GM19025 (cell line): ENCODE data around the gene SLC6A18.

ENCODE experiments used
- ATAC-seq: cut with Tn5 transposase; IDR thresholded peaks from one replicate; pipeline ENCODE4 v1.9.1; 2021; ENCODE audit warnings: mild to moderate bottlenecking, low read depth, moderate library complexity; ENCODE audit not compliant: unreplicated experiment

The SLC6A18 gene, protein sequence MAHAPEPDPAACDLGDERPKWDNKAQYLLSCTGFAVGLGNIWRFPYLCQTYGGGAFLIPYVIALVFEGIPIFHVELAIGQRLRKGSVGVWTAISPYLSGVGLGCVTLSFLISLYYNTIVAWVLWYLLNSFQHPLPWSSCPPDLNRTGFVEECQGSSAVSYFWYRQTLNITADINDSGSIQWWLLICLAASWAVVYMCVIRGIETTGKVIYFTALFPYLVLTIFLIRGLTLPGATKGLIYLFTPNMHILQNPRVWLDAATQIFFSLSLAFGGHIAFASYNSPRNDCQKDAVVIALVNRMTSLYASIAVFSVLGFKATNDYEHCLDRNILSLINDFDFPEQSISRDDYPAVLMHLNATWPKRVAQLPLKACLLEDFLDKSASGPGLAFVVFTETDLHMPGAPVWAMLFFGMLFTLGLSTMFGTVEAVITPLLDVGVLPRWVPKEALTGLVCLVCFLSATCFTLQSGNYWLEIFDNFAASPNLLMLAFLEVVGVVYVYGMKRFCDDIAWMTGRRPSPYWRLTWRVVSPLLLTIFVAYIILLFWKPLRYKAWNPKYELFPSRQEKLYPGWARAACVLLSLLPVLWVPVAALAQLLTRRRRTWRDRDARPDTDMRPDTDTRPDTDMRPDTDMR

GRCh38 chr5:1225081-1225480 lies at the start of gene SLC6A18:
TSS of gene SLC6A18 (plus strand) at chr5:1225381. CDS start at chr5:1225478, 97 bp downstream.
- no peak for ATAC-seq

DNA sequence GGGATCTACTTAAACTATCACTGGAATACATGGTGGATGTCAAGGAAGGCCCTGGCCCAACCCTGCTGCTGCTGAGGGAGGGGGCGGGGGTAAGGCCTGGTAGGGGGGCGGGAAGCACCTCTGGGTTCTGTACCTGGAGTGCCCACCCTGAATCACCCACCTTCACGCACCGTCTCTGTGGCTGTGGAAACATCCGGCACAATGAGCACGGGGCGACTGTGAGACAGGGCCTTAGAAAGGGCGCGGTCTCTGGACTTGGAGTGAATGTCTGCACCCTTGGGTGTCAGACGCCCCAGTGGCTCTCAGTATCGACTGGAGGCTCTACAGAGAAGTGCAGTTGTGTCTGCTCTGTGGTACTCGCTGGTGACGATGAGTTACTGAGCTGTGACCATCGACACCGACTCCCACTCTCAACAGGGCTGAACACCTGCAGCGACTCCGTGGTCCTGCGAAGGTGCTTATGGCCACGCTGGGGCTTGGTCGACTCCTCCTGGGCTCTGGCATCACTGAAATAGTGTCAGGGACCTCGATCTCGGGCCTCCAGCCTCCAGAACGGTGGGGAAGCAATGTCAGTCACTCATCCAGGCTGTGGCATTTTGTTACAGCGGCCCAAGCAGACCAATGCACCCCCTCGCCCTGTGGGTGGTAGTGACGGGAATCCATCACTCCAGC lies 49.2 kb upstream of the SLC6A18 start:
- ATAC-seq, result no peak

DNA sequence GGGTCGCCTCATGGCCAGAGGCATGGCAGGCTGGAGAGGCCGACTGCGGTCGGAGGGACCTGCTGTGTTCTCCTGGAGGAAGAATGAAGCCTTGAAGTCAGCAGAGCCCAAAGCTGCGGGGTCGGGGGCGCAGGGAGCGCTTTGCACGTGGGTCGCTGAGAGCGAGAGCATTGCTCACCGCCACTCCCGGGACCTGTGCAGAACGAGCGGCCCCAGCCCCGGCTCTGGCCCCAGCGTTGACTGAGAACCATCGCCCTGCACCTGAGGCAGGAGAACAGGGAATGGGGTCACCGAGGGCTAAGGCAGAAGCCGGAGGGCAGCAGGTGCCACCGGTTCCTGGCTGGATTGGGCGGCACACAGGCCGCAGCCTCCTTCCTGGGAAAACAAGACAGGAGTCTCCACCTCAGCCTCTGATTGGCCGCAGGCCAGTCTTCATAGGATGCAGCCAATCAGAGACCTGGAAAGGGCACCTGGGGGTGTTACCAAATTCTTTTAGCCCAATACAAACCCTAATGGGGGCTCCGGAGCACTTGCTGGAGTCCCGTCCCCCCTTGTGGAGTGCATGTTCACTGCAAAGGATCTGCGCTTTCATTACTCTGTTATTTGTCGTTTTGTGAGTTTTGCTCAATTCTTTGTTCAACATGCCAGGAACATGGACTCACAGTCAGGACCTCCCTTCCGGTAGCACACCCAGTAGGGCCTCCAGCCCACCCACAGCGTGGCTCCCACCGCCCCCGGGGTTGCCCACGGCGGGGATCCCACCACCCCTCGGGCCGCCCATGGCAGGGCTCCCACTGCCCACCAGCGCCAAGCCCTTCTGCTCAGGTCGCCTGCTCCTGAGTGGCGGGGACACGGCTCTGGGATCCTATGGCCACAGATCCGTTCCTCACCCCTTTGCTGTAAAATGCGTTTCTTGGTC lies 48.4 kb upstream of the SLC6A18 start:
- ATAC-seq, result no peak

- ATAC-seq, result no peak
Measured at GRCh38 chr5:1177826-1178528, 47.2 kb upstream of the SLC6A18 start.

- ATAC-seq, result no peak
Measured at GRCh38 chr5:1178529-1179382, 46.4 kb upstream of the SLC6A18 start.

DNA sequence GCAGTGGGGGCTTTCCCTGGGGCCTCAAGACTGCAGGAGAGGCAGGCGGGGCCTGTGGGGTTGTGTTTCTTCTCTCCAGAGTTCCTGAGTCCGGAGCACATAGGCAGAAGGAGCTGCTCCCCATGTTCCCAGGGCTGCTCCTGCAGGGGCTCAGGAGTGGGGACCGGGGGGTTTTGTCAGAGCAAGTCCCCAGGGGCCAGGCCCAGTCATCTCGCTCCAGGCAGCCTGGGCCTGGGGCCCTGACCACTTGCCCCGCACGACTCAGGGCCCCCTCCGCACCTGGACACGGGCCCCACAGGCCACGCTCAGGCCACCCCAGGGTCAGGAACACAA lies 45.8 kb upstream of the SLC6A18 start:
- ATAC-seq, result no peak

DNA sequence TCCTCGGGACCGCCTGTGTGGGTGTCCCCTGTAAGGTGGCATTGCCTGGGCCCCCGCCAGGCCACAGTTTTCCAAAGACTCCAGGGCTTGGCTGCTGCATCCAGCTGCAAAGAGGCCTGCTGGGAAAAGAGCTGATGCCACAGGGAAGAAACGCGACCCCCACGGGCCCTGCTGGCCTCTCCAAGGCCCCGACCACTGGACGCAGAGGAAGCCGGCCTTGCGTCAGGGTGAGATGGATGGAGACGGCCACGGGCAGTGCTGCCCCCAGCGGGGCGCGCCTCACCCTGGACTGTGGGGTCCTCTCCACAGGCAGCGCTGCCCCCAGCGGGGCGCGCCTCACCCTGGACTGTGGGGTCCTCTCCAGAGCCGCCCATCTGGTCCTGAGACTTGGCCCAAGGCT lies 45.1 kb upstream of the SLC6A18 start:
- ATAC-seq, result no peak

- no peak for ATAC-seq
Measured at GRCh38 chr5:1180841-1181271, 44.3 kb upstream of the SLC6A18 start.

DNA sequence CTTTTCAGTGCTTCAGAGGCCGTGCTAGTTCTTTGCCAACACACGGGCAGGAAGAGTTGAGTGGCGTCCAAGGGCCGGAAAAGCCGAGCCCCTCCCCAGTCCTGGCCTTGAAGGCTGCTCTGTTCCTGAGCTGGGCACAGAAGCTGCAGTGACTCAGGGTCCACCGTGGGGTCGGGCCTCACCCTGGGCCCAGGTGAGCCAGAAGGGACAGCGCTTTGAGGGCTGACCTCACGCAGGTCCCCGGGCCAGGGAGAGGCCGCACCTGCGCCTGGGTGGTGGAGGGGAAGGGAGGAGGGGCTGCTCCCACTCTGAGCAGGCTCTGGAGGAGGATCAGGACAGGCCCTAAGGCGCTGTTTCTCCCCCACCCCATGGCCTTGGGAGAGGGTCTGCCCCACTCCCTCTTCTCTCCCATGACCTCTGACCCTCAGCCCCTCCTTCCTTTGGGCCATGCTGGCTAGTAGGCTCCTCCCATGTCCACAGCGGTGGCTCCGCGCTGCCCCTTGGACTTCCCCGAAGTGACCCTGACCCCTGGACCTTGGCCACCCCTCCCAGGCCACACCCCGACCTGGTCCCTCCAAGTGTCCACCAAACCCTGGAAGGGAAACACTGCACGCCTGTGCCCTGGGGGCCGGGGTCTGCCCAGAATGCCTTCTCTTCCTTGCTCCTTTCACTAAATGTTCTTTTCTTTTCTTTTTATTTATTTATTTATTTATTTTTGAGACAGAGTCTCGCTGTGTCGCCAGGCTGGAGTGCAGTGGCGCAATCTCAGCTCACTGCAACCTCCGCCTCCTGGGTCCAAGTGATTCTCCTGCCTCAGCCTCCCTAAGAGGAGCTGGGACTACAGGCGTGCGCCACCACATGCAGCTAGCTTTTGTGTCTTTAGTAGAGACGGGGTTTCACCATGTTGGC lies 43.5 kb upstream of the SLC6A18 start:
- ATAC-seq, result no peak

DNA sequence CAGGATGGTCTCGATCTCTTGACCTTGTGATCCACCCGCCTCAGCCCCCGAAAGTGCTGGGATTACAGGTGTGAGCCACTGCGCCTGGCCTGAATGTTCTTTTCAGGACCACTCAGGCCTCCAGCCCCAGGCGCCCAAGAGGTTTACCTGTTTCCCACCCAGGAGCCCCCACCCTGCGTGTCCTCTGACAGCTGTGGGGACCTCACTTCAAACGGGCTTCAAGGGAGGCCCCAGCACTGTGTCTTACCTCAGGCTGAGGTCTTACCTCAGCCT lies 42.9 kb upstream of the SLC6A18 start:
- ATAC-seq, result no peak

- ATAC-seq, result no peak
Measured at GRCh38 chr5:1182633-1183423, 42.4 kb upstream of the SLC6A18 start.

- no peak for ATAC-seq
Measured at GRCh38 chr5:1183424-1184162, 41.6 kb upstream of the SLC6A18 start.

DNA sequence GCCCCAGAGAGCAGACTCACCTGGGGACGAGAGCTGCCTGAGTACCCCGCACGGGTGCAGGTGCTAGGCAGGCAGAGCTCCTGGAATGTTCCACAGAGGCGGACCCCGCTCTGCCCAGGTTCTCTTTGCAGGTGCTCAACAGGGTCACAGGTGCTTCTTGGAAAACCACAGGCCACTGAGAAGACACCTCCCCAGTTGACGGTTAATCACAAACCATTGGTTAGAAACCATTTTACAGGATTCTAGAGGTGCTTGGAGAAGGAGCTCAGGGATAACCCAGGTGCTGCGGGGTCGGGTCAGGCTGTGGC lies 41.1 kb upstream of the SLC6A18 start:
- ATAC-seq, result no peak

- ATAC-seq, result no peak
Measured at GRCh38 chr5:1184481-1184880, 40.7 kb upstream of the SLC6A18 start.

- ATAC-seq, result no peak
Measured at GRCh38 chr5:1185038-1185627, 40.0 kb upstream of the SLC6A18 start.

DNA sequence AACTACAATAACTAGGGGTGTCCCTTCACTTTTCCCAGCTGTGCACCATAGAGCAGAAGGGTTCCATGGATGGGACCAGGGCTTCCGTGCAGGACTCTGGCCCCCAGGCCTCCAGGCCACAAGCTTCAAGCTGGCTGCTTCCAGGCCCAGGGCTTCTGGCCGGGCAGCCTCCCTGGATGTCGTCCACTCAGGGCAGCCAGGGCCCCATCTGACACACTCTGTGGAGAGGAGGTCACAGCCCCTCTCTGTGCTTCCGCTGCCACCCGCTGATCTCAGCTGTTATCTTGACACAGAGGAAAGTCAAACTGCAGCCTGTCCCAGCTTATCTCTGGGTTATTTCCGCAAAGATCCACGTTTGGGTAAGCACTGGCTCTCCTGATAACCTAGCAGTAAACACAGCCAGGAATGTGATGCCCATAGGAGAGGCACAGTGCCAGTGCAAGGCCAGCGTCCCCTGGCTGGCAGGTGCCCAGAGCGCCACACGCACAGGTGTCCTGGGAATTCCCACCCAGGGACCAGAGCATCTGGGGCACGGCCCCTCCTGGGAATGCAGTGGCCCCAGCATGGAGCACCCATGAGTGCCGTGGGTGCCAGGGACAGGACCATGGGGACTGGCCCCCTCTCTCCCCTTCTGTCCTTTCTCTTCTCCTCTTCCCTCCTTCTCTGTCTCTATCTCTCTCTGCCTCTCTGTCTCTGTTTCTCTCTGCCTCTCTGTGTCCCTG lies 39.4 kb upstream of the SLC6A18 start:
- ATAC-seq, result no peak
